Activated gamma-delta T cell treated with anti-CD3 and anti-CD28 coated beads, Interleukin-2, amount 50 U/mL, for 16 hours (primary cell): Measurements from ENCODE around the gene RXRB.

Experiments
- DNase-seq: peaks from one replicate; pipeline ENCODE4 v3.0.0-alpha.2; 2020; ENCODE audit warnings: low read depth

Gene RXRB

DNA sequence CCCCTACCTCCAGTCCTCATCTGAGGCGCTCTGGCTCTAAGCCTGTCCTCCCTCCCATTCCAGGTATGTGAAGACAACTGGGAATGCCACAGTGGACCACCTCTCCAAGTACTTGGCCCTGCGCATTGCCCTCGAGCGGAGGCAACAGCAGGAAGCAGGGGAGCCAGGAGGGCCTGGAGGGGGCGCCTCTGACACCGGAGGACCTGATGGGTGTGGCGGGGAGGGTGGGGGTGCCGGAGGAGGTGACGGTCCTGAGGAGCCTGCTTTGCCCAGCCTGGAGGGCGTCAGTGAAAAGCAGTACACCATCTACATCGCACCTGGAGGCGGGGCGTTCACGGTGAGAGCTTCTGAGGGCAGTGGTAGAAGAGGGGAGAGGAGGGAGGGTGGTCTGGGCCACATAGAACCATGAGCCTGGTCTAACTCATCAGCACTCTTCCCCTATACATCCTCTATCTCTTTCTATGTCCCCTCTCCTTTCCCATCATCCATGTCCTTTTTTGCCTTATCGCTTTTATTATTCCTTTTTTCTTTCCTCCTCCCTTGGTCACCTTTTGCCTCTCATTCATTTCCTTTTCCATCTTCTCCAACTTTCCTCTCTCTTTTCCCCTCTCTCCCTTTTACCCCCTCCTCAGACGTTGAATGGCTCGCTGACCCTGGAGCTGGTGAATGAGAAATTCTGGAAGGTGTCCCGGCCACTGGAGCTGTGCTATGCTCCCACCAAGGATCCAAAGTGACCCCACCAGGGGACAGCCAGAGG lies 11.4 kb upstream of the RXRB start:
- no peak for DNase-seq

DNA sequence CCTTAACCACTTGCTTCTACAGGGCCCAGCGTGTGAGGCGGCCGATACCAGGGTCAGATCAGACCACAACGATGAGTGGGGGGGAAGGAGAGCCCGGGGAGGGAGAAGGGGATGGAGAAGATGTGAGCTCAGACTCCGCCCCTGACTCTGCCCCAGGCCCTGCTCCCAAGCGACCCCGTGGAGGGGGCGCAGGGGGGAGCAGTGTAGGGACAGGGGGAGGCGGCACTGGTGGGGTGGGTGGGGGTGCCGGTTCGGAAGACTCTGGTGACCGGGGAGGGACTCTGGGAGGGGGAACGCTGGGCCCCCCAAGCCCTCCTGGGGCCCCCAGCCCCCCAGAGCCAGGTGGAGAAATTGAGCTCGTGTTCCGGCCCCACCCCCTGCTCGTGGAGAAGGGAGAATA lies 10.7 kb upstream of the RXRB start:
- DNase-seq: no peak

DNA sequence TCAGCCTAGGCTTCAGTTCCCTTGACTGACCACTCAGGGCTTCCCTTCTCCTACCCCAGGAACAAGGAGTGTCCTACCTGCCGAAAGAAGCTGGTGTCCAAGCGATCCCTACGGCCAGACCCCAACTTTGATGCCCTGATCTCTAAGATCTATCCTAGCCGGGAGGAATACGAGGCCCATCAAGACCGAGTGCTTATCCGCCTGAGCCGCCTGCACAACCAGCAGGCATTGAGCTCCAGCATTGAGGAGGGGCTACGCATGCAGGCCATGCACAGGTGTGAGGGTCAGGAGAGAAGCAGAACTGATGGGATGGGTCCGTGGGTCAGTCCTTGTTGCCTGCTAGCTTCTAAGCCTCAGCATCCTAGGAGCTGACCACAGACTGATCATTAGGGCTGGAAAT lies 9.4 kb upstream of the RXRB start:
- no peak for DNase-seq

DNA sequence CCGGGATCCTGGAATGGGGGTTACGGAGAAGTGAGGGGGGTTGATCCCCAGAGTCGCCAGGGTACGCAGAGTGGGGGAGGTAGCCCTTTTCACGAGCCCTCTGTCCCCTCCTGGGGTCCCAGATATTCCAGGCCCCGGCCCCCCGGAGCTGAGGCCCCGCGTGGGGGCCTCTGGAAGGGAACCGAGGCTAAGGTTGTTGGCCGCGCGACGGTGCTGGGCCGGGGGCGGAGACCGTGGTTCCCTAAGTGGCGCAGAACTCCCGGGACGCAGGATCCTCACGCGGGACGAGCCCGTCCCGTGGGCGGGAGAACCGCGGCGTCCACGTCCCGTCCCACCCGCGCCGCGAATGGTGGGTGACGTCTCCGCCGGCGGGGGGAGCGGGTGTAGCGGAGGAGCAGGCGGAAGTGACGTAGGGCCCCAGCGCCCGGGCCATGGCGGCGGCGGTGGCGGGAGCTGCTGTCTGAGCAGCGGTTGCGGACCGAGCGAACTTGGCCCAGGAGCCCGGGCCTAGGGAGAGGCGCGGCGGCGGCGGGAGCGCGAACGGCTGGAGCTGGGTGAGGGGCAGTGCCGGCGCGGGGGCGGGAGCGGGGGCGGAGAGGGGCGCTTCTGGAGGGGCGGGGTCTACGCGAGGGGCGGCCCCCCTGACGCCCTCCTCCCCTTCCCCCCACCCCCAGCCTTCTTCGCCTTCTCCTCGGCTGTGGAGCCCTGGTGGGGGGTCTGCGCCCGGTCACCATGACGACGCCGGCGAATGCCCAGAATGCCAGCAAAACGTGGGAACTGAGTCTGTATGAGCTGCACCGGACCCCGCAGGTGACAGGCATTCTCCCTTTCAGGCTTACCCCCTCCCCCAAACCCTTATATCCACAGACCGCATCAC lies 7.9 kb upstream of the RXRB start, which contains the start of gene RING1:
RING1 (plus strand) TSS at position 410 of the 877 bp plus-strand sequence; CDS start at position 733, 323 bp downstream.
- DNase-seq: peak; percentile 77

DNA sequence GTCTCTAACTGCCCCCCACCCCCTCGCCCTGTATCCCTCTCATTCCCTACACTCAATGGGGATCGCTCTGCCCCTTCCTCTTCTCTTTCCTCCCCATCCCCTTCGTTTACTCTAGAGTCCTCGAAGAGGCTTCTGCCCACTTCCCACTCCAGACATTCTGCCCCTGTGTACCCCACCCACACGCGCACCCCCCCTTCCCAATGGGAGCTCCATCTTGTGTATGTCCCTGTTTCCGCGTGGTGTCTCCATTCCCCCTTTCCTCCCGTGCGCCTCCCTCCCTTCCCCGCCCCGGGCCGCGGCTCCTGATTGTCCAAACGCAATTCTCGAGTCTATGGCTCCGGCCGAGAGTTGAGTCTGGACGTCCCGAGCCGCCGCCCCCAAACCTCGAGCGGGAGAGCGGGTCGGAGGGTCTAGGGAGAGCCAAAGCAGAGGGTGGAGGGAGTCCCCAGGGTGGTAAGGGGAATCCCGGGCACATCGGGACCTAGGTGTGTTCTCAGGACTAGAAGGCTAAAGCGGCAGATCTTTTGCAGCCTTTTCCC lies 7.2 kb upstream of the RXRB start:
- DNase-seq: no peak

DNA sequence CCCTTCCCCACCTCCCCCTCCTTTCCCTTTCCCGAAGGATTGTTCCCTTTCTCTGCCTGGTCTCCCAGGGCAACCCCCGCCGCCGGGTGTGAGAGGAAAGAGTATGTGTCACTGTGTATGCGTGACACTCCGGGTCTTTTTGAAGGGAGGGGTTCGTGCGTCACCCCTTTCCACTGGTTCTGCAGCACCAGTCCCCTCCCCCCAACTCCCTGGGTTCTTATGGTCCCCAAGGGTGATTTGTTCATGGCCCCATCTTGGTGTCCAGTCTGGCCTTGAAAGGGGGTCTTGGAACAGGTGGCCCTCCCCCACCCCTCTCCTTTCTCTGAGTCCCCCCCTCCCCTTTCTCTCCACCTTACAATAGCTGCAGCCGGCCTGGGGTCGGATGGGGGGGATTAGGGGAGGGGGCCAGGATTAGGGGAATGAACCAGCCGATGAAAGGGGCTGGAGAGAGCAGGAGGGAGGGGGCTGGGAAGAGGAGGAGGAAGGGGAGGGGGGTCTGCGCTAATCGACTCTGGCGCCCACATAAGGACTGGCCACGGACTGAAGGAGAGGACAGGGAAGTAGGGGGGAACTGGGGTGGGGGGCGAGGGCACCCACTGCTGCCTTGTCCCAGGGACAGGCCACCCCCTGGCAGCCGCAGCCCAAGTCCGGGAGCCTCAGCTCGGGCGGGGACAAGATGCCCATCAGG lies 6.5 kb upstream of the RXRB start:
- no peak for DNase-seq

DNA sequence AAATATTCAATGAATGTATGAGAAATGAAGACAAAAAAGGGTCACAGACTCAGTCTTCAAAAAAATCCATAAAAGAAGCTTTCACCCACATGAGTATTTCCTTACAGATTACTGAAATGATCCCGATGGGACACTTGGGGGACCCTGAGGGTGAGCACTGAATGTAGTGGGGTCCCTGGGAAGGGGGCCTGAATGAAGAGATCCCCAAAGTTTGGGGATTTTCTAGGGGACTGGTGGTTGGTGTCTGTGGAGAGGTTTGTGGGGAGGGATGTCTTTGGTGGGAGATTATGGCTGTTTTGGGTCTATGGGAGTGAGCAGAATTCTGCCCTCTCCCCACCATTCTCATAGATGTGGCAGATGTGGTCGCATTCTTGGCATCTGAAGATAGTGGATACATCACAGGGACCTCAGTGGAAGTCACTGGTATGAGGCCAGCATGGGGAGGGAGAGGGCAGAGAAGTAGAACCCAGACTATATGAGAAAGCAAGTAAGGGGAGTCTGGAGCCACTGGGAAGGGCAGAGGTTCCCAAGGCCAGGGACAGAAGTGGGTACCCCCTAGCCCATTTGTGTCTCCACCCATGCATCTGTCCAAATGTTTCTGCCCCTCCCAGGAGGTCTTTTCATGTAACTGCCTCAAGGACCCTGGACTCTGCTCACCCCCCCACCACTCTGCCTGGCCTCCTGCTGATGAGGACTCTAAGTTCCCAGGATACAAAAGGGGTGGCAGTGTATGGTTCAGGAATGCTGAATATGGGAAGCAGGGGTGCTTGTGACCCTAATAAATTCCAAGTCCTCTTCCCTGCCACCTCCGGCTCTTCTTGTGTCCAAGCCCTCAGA lies 5.8 kb upstream of the RXRB start:
- no peak for DNase-seq

DNA sequence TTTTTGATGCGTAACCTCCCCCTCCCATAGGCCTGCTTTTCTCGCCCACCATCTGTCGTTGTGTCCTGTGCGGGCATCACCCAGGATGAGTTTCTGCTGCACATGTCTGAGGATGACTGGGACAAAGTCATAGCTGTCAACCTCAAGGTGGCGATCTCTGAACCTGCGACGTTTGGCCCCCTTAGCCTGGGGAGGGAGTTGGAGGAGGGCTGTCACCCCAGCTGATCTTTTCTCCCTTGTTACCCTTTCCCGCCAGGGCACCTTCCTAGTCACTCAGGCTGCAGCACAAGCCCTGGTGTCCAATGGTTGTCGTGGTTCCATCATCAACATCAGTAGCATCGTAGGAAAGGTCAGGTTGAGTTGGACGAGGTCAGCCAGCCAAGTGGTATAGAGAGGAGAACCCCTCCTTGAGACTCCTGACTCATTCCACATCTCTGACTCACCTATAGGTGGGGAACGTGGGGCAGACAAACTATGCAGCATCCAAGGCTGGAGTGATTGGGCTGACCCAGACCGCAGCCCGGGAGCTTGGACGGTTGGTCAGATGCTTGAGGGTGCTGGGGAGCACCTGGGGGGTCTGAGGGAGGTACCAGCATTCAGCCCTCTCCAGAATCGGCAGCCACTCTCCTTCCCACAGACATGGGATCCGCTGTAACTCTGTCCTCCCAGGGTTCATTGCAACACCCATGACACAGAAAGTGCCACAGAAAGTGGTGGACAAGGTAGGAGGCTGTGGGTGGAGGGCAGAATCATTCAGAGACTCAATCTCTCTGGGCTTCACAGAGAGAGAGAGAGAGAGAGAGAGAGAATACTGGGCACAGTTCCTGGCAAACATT lies 4.9 kb upstream of the RXRB start:
- DNase-seq: no peak

DNA sequence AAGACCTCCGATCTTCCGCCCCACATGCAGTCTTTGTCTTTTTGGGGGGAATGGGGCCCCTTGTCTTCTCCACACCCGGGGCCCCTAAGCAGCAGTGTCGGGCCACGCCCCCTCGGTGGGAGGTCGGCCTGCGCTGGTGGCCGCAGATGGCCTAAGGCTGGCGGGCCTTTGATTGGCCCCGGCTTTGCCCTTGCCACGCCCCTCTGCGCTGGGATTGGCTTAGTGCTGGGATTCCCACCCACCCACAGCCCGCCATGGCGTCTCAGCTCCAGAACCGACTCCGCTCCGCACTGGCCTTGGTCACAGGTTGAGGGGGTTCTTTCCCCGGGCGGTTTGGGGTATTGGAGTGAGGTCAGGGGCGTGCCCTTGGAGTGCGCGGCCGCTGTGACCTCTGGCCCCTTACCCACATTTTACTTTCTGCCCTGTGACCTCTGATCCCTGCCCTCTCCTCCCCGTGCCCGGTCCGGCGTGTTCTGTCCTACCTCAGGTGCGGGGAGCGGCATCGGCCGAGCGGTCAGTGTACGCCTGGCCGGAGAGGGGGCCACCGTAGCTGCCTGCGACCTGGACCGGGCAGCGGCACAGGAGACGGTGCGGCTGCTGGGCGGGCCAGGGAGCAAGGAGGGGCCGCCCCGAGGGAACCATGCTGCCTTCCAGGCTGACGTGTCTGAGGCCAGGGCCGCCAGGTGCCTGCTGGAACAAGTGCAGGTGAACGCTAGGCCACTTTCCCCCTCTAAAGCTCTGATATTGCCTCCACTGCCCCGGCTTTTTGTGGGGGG lies 4.1 kb upstream of the RXRB start, which contains the start of gene HSD17B8:
HSD17B8 (plus strand) TSS at position 241 of the 776 bp plus-strand sequence; CDS start at position 255, 14 bp downstream.
- DNase-seq: peak; percentile 86

DNA sequence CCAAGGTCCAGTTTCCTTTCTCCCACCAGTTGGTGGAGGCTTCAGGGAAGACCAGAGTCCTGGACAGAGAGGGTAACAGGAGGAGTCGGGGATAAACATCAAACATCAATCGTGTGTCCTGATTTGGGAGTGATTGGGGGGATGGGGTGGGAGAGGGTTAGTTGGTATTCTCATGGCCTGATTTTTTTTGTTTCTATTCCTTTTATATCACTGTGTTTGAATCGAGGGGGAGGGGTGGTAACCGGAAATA lies 3.6 kb upstream of the RXRB start:
- DNase-seq: no peak

DNA sequence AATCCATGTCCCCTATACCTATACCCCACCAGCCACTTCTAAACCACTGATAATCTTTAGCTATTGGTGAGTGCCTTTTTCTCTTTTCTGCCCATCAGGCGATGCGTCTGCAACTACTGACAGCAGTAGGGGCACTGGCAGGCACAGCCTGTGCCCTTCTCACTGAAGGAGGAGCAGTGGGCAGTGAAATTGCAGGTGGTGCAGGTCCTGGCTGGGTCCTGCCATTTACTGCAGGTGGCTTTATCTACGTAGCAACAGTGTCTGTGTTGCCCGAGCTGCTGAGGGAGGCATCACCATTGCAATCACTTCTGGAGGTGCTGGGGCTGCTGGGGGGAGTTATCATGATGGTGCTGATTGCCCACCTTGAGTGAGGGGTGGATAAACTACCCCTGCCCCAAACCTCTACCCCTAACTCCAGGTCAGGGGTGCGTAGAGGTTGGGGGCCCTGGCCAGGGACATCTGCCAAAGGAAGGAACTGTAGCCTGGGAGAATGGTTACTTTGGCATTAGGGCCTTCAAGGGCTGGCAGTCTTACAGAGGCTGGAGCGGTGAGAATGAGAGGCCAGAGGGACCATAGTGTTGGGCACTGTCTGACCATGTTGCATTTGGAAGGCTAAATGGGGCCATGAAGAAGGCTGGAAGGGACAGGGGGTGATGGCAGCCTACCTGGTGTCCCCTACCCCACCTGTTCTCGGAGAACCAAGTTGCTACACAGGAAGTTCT lies 3.1 kb upstream of the RXRB start:
- DNase-seq: no peak

DNA sequence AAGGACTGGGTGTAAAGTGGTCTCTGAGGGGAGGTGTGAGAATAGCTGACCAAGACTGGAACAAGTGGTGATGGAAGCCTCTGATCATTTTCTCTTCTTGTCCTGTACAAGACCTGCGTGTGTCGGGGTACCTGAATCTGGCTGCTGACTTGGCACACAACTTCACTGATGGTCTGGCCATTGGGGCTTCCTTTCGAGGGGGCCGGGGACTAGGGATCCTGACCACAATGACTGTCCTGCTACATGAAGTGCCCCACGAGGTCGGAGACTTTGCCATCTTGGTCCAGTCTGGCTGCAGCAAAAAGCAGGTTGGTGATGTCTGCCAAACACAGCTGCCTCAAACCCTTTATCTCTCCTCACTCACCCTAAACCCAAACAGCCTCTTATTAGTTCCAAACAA lies 2.3 kb upstream of the RXRB start:
- no peak for DNase-seq

DNA sequence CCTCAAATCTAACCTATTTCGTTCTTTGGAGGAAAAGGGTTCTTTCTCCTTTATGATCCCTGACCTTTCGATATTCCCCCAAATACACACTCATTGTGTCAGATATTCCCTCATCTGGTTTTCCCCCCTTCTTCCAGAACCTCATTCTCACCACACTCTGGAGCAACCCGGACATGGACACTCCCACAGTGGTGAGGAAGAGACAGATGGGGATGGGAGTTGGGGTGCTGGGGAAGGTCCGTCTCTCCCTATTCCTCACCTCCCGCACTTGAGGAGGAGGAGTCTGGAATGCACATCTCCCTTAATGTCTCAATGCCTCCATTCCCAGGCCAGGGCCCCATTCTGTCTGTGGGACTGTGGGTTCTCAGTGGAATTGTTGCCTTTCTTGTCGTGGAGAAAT lies 1.5 kb upstream of the RXRB start:
- DNase-seq: no peak

DNA sequence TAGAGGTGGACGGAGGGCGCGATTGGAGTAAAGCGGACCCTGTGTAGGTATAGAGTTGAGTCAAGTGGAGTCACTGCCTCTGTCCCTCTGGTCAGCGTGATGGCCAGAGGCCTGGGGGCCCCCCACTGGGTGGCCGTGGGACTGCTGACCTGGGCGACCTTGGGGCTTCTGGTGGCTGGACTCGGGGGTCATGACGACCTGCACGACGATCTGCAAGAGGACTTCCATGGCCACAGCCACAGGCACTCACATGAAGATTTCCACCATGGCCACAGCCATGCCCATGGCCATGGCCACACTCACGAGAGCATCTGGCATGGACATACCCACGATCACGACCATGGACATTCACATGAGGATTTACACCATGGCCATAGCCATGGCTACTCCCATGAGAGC lies 681 bp upstream of the RXRB start:
- DNase-seq: no peak

DNA sequence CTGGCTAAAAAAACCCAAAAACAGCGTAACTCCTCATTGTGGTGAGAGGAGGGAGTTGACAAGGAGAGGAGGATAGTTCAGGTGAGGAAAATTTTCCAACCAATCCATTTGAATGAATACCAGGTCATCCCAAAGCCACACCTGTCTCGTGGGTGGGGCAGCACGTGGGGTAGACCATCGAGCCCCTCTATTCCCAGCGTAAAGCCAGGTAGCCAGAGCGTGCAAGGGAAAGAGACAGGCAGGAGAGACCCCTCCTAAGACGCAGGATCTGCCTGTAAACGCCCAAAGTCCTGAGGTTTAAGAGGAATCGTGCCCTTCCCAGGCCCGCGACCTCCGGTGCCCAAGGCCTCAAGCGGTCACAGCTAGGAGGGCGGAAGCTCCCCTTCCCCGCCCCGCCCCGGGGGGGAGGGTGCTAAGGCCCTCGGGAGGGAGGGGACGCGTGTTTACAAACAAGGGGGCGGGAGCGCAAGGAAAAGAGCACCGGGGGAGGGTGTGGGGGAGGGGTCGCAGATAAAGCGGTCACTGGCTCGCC lies 712 bp downstream of the RXRB start:
- peak; percentile 54 for DNase-seq

DNA sequence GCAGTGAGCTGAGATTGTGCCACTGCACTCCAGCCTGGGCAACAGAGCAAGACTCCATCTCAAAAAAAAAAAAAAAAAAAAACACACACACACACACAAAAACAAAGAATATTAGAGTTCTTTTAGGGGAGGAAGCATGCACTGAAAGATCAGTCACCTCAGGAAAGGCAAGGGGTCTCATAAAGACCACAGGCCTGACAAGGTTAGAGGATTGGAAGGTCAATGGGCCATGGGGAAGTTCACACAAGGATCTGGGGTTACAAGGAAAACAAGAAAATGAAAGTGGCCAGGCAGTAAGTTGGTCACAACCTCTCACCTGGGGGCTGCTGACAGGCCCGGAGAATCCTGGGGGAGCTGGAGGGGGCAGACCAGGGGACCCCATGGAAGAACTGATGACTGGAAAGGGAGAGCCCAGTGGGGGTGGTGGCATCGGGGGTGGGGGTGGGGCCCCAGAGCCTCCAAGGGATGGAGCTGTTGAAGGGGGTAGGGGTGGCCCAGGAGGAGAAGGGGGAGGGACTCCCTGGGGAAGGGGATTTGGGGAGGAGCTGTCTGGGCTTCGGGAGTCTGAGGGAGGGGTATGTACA lies 1.5 kb downstream of the RXRB start:
- DNase-seq: no peak

DNA sequence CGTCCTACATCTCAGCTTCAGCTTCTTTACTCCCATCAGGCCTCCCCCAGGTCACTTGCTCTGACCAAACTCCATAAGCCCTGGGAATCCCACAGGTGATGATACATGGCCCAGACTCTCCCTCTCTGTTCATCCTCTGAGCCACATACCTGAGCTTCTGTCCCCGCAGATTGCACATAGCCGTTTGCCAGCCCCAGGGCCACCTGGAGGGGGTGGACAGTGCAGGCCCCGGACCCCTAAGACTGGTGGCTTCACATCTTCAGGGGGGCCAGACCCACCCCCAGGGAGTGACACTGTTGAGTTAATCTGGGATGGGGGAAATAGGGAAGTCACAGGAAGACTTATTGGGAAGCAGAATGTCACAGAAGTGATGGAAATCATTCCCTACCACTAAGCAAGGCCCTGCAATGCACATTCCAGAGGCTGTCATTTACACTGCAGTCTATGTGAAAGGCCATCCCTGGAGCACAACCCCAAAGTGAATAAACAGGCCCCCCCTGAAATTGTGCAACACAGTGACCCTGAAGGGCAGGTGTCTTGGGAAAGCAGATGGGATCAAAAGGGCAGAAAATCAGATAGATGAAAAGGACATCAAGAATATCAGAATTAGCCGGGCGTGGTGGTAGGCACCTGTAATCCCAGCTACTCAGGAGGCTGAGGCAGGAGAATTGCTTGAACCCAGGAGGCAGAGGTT lies 2.2 kb downstream of the RXRB start:
- no peak for DNase-seq

DNA sequence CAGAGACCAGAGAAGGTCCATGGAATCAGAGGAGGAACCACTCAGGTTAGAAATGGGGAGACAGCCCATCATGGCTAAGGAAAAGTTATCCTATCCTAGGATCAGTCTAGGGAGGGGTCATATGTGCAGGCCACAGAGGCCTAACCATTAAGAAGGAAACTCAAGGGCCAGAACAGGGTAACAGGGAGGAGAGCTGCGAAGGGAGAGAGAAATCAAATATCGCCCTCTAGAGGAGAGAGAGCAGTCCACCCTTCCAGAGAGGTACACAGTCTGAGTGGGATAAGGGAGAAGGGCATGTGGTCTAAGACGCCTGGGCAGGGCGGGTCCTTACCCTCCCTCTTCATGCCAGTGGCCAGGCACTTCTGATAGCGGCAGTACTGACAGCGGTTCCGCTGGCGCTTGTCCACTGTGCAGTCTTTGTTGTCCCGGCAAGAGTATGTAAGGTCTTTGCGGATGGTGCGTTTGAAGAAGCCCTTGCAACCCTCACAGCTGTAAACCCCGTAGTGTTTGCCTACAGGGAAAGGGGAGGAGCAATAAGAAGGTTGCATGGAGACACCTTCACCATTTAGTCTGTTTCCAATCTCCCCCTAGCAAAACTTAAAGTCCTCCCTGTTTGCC lies 2.9 kb downstream of the RXRB start:
- no peak for DNase-seq
